MCF 10A (cell line): ENCODE measurements around the gene LRRC45. TPM values are rescaled to one million over a fixed set of nuclear protein-coding genes. Genes with fewer than 3 reads are reported as not detected.

Source experiments
- BruUV-seq: library from RNA; stranded (reverse); fragments of 400-500 nt; replicated peaks from 2 replicates; lab custom pipeline; 2021; lab: Mats Ljungman, UMichigan
- CTCF ChIA-PET: fragments of 300-600 bp; sonication (Branson Sonifier 250); formaldehyde crosslinking; extraction: SDS; loops from one replicate; lab custom pipeline; 2021; ENCODE audit warnings: antibody characterized with exemption, inconsistent platforms; lab: Yijun Ruan, JAX
- POLR2A ChIA-PET: fragments of 300-600, 350-650 bp; sonication (Branson Sonifier 250); formaldehyde crosslinking; extraction: SDS; loops from one replicate; lab custom pipeline; 2020; ENCODE audit warnings: antibody characterized with exemption, inconsistent platforms; lab: Yijun Ruan, JAX
- DNase-seq: peaks from one replicate; pipeline ENCODE4 v3.0.0-alpha.2; 2018; ENCODE audit not compliant: unreplicated experiment
- H3K27ac Mint-ChIP-seq: one replicate; pipeline ENCODE4 v1.8.0; 2022; ENCODE audit warnings: mild to moderate bottlenecking, low read depth, mixed read lengths; ENCODE audit not compliant: unreplicated experiment
- H3K27me3 Mint-ChIP-seq: one replicate; pipeline ENCODE4 v1.8.0; 2022; ENCODE audit warnings: mixed read lengths; ENCODE audit not compliant: insufficient read depth, unreplicated experiment
- H3K36me3 Mint-ChIP-seq: one replicate; pipeline ENCODE4 v1.8.0; 2022; ENCODE audit warnings: mild to moderate bottlenecking, moderate library complexity, mixed read lengths; ENCODE audit not compliant: insufficient read depth, unreplicated experiment
- H3K4me1 Mint-ChIP-seq: one replicate; pipeline ENCODE4 v1.8.0; 2022; ENCODE audit warnings: mixed read lengths; ENCODE audit not compliant: insufficient read depth, unreplicated experiment
- H3K4me3 Mint-ChIP-seq: one replicate; pipeline ENCODE4 v1.8.0; 2022; ENCODE audit warnings: mild to moderate bottlenecking, moderate library complexity, mixed read lengths; ENCODE audit not compliant: unreplicated experiment
- H3K9me3 Mint-ChIP-seq: one replicate; pipeline ENCODE4 v1.8.0; 2022; ENCODE audit warnings: mixed read lengths; ENCODE audit not compliant: unreplicated experiment
- intact Hi-C: fragments of 100-400 bp; cut with micrococcal nuclease; formaldehyde crosslinking; loops from 2 replicates; pipeline ENCODE4 v1.14.1; 2022
- total RNA-seq: library from RNA; stranded (reverse); gene quantifications from 2 replicates; pipeline ENCODE4 v1.2.3, GENCODE V29; 2022
- TF ChIP-seq, protein P1 (sequence below): fragments of 200-600 bp; IDR thresholded peaks from one replicate; pipeline ENCODE4 v1.8.0; 2022; ENCODE audit warnings: antibody characterized with exemption, mild to moderate bottlenecking; ENCODE audit not compliant: unreplicated experiment

Gene LRRC45
- total RNA-seq, 1 experiment from 2014 or later = 3.4 TPM

DNA sequence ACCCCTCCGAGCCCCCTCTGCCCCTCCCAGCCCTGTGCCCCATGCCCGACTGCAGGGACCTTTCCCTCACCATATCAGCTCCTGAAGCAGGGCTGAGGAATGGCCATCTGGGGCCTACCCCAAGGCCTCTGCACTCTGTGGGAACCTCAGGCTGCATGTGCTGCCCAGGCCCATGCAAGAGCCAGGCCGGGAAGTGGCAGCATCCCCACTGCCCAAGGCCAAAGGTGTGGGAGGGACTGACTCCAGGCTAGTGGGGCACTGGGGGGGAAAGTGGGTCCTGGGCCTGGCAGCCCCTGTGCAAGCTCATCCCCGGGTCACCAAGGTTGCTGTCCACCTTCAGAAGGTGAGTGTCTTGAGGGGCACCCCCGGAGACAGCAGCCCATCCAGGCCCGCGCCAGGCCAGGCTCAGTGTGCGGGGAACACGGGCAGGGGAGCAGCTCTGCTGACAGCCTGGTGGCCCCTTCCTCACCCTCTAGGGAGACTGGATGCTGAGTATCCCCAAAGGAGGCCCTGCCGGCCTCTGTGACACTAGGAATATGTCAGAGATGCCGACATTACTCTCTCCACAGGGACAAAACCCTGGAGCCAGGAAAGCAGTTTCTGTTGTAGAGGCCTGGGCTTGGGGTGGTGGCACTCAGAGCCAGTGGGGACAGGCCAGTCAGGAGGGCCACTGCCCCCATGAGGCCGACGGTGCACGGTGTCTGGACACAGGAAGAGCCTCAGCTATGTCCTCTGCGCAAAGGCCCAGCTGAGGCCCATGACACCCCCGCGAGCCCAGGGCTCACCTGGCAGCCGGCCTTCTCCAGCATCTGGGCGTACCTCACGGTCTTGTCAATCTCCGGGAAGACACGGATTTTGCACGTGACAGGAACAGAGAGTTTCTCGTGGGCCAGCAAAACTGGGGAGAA lies 39.2 kb downstream of the LRRC45 start:
- Mint-ChIP-seq H3K27me3 (no peaks in the 10 kb centered on the region), H3K36me3 (peaks cover 27% of the 10 kb centered on the region), H3K27ac (no peak overlapping the region), H3K9me3 (no peaks in the 10 kb centered on the region), H3K4me3 (no peak overlapping the region), H3K4me1 (no peaks in the 10 kb centered on the region)
- ChIA-PET POLR2A (interaction anchor here (1.0 to 1.8 kb wide), 2 partner anchors 8 to 25 kb away, joined by 3 to 4 read pairs; partner anchors contain the start of gene DCXR), CTCF (interaction anchor here (1.1 kb wide), 1 partner anchor 71 kb away, joined by 5 read pairs; no protein-coding TSS in a partner anchor)
- TF ChIP-seq, protein P1, sequence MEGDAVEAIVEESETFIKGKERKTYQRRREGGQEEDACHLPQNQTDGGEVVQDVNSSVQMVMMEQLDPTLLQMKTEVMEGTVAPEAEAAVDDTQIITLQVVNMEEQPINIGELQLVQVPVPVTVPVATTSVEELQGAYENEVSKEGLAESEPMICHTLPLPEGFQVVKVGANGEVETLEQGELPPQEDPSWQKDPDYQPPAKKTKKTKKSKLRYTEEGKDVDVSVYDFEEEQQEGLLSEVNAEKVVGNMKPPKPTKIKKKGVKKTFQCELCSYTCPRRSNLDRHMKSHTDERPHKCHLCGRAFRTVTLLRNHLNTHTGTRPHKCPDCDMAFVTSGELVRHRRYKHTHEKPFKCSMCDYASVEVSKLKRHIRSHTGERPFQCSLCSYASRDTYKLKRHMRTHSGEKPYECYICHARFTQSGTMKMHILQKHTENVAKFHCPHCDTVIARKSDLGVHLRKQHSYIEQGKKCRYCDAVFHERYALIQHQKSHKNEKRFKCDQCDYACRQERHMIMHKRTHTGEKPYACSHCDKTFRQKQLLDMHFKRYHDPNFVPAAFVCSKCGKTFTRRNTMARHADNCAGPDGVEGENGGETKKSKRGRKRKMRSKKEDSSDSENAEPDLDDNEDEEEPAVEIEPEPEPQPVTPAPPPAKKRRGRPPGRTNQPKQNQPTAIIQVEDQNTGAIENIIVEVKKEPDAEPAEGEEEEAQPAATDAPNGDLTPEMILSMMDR = no peak
- intact Hi-C loops = no loop called here
- no peak for DNase-seq
- BruUV-seq = no TSS peak

DNA sequence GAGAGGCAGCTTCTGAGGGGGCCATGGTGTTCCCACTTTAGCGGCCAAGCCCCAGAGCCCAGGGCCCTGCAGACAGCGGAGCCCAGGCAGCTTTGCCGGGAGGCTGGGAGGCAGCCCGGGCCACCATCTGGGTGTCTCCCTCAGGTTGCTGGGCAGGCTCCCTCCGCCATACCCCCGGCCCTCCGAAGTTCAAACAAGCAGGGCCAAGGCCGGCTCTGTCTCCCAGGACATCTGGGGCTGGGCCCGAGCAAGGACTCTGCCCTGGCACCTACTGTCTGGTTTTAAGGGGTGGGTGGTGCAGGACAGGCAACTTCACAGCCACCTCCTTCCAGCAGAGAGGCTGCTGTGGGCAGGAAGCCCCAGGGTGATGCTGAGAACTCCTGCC lies 39.9 kb downstream of the LRRC45 start:
- no peaks in the 10 kb centered on the region for H3K9me3 Mint-ChIP-seq
- peaks cover 21% of the 10 kb centered on the region for H3K36me3 Mint-ChIP-seq
- intact Hi-C loops = no loop called here
- DNase-seq = no peak
- no peak overlapping the region for H3K27ac Mint-ChIP-seq
- POLR2A ChIA-PET = interaction anchor here (1.8 kb wide), 1 partner anchor 9 kb away, joined by 4 read pairs; no protein-coding TSS in a partner anchor
- no TSS peak for BruUV-seq
- no peak overlapping the region for H3K4me3 Mint-ChIP-seq
- no peaks in the 10 kb centered on the region for H3K27me3 Mint-ChIP-seq
- TF ChIP-seq, protein P1 = no peak
- CTCF ChIA-PET = interaction anchor here (1.1 kb wide), 1 partner anchor 72 kb away, joined by 5 read pairs; no protein-coding TSS in a partner anchor
- H3K4me1 Mint-ChIP-seq = no peaks in the 10 kb centered on the region

DNA sequence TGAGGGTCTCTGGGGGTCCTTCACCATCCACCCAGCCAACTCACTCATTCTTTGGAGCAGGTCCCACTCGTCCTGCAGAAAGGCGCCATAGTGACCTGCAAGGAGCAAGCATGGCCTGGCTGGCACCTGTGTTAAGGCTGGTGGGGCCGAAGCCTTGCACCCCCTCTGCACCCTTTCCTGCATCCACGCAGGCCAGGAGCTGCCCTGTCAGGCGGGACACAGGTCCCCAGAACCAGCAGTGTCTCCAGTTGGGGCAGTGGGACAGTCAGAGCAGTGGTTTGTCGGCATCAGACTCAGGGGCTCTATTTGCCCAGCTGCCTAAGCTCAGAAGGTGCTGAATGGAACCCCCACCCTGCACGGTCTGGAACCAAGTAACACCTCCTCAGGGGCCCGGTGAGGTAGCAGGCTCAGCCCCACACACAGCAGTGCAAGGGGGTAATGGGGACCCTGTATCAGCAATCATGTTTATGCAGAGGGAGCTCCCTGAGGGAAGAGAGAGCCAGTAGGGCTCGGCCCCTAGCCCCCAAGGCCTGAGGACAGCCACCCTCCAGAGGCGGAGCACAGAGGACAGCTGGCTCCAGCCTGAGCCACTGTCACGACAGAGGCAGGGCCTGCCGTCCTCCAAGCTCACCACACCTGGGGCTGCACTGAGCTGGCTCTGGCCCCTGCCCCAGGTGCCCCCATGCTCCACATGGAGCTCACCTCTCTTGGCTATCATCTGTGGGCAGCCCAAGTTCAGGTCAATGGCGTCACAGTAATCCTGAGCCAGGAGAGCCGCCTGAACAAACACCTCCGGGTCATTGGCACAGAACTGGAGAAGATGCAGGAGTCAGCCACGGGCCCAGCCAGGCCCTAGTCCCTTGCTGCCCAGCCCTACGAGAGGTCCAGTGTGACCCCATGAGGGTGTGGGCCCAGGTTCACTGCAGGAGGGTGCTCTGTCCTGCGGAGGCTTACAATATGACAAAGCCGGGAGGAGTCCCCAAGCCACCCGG lies 40.6 kb downstream of the LRRC45 start:
- H3K4me1 Mint-ChIP-seq = no peaks in the 10 kb centered on the region
- DNase-seq = no peak
- peak overlapping the region; percentile 27 for H3K27ac Mint-ChIP-seq
- peak overlapping the region; percentile 70 for H3K4me3 Mint-ChIP-seq
- TF ChIP-seq, protein P1 = no peak
- ChIA-PET POLR2A (interaction anchor here (0.7 to 4.0 kb wide), 5 partner anchors 10 to 41 kb away, joined by 3 to 15 read pairs (median 4); partner anchors contain the start of genes FASN, GPS1, RAC3 and RFNG), CTCF (interaction anchor here (0.6 to 1.1 kb wide), 2 partner anchors 16 to 72 kb away, joined by 3 to 5 read pairs; no protein-coding TSS in a partner anchor)
- intact Hi-C loops = no loop called here
- H3K27me3 Mint-ChIP-seq = no peaks in the 10 kb centered on the region
- no peaks in the 10 kb centered on the region for H3K9me3 Mint-ChIP-seq
- H3K36me3 Mint-ChIP-seq = peaks cover 17% of the 10 kb centered on the region
- no TSS peak for BruUV-seq
